K562 (cell line): Measurements from ENCODE around the gene SFMBT2. TPM values are rescaled to one million over a fixed set of nuclear protein-coding genes. Genes with fewer than 3 reads are reported as not detected.

Experiments used
- ATAC-seq: fragments of 200-7000 bp; cut with Tn5 transposase; 3 replicates; pipeline ENCODE4 v1.9.1; 2020; ENCODE audit warnings: moderate library complexity
- BruUV-seq: library from RNA; stranded (reverse); fragments of 400-500 nt; replicated peaks from 2 replicates; lab custom pipeline; 2021; lab: Mats Ljungman, UMichigan
- CTCF ChIA-PET: fragments of 300-600 bp; formaldehyde crosslinking; extraction: SDS; loops from one replicate; lab custom pipeline; 2021; ENCODE audit warnings: low intra/inter-chr PET ratio; lab: Yijun Ruan, JAX
- POLR2A ChIA-PET: fragments of 300-600, 350-650 bp; sonication (Branson Sonifier 250); formaldehyde crosslinking; extraction: SDS; loops from one replicate; lab custom pipeline; 2021; ENCODE audit warnings: antibody characterized with exemption, inconsistent platforms; lab: Yijun Ruan, JAX
- DNase-seq, 4 experiments: peaks; one replicate each; pipeline versions ENCODE4 v3.0.0 to v3.0.0-alpha.2; 2011 to 2018; ENCODE audit warnings: low spot score in 3 of 4, mixed read lengths in 3 of 4; ENCODE audit errors: extremely low read depth in 1 of 4
- FAIRE-seq: peaks from 2 replicates; lab custom pipeline; 2011; peaks lifted over from hg19 to GRCh38; lab: Jason Lieb, UNC
- H2AFZ ChIP-seq: 2 replicates; pipeline ENCODE4 v1.6.0; 2011; ENCODE audit warnings: low read depth, low read length, control low read depth, inconsistent platforms
- H3K27ac ChIP-seq: fragments of 200-600 bp; 3 replicates; pipeline ENCODE4 v1.8.0; 2011; ENCODE audit warnings: low read depth, mild to moderate bottlenecking, control low read depth, inconsistent platforms, low read length, moderate library complexity, mixed read lengths; ENCODE audit errors: extremely low read depth
- H3K27me3 ChIP-seq, 2 experiments: fragments of 300-600 bp in 1 of 2; 2 replicates in 1 of 2; 3 replicates in 1 of 2; pipeline versions ENCODE4 v1.6.0 to v1.8.0; 2011; ENCODE audit warnings: inconsistent platforms in 2 of 2, low read length in 2 of 2, mild to moderate bottlenecking in 1 of 2, mixed read lengths in 1 of 2, moderate library complexity in 1 of 2; ENCODE audit not compliant: control insufficient read depth in 2 of 2, insufficient read depth in 2 of 2
- H3K36me3 ChIP-seq: fragments of 300-600 bp; 3 replicates; pipeline ENCODE4 v1.8.0; 2011; ENCODE audit warnings: mild to moderate bottlenecking, low read length, inconsistent platforms; ENCODE audit not compliant: control insufficient read depth, insufficient read depth
- H3K4me1 ChIP-seq, 2 experiments: fragments of 200-600 bp in 1 of 2; replicated peaks in 1 of 2; 2 replicates in 1 of 2; 3 replicates in 1 of 2; pipeline versions ENCODE4 v1.5.1 to v1.8.0; 2011; ENCODE audit warnings: inconsistent platforms in 2 of 2, low read length in 2 of 2, mild to moderate bottlenecking in 1 of 2, mixed read lengths in 1 of 2, moderate library complexity in 1 of 2; ENCODE audit not compliant: control insufficient read depth in 2 of 2, insufficient read depth in 2 of 2
- H3K4me2 ChIP-seq: 2 replicates; pipeline ENCODE4 v1.6.1; 2011; ENCODE audit warnings: low read length, control low read depth, inconsistent platforms, mixed read lengths; ENCODE audit not compliant: insufficient read depth
- H3K4me3 ChIP-seq: fragments of 200-600 bp; sonication (generic), shearing (Covaris generic); 2 replicates; pipeline ENCODE4 v1.5.1; 2016; ENCODE audit warnings: control low read depth, inconsistent platforms
- H3K79me2 ChIP-seq: fragments of 200-600 bp; 3 replicates; pipeline ENCODE4 v1.8.0; 2011; ENCODE audit warnings: low read length, inconsistent platforms; ENCODE audit not compliant: control insufficient read depth, insufficient read depth
- H3K9ac ChIP-seq, 2 experiments: 2 replicates each; pipeline versions ENCODE4 v1.6.0 to v1.6.1; 2011; ENCODE audit warnings: low read depth in 2 of 2, low read length in 2 of 2, control low read depth in 1 of 2, inconsistent platforms in 1 of 2, mild to moderate bottlenecking in 1 of 2, mixed read lengths in 1 of 2; ENCODE audit not compliant: insufficient read depth in 1 of 2
- H3K9me1 ChIP-seq: one replicate; pipeline ENCODE4 v1.6.0; 2011; ENCODE audit warnings: inconsistent platforms, mild to moderate bottlenecking, low read length, moderate library complexity; ENCODE audit not compliant: control insufficient read depth, insufficient read depth
- H3K9me3 ChIP-seq: replicated peaks from 2 replicates; pipeline ENCODE4 v1.5.1; 2011; ENCODE audit warnings: low read depth, low read length, inconsistent platforms; ENCODE audit not compliant: control insufficient read depth, insufficient read depth
- H4K20me1 ChIP-seq: replicated peaks from 2 replicates; pipeline ENCODE4 v1.6.1; 2011; ENCODE audit warnings: low read length, inconsistent platforms, mixed read lengths; ENCODE audit not compliant: control insufficient read depth, insufficient read depth
- CSDE1 ChIP-seq, 2 experiments: fragments of 450-650 bp; IDR thresholded peaks; 2 replicates each; pipeline ENCODE4 v1.6.1; 2016; ENCODE audit warnings: mild to moderate bottlenecking in 1 of 2
- DEAF1 ChIP-seq: fragments of 450-650 bp; formaldehyde crosslinking; IDR thresholded peaks from 2 replicates; pipeline ENCODE4 v1.4.0; 2020; ENCODE audit warnings: mild to moderate bottlenecking, moderate library complexity
- GABPA ChIP-seq: fragments of 200-800 bp; sonication (Bioruptor generic); conservative IDR thresholded peaks from 2 replicates; pipeline ENCODE4 v1.6.1; 2016; ENCODE audit warnings: low read depth, missing genetic modification characterization, missing compliant biosample characterization
- NCOA1 ChIP-seq: fragments of 450-650 bp; IDR thresholded peaks from 2 replicates; pipeline ENCODE4 v1.6.1; 2016; ENCODE audit warnings: low read depth
- NCOA4 ChIP-seq: fragments of 450-650 bp; IDR thresholded peaks from 2 replicates; pipeline ENCODE4 v1.6.1; 2018; ENCODE audit warnings: mild to moderate bottlenecking; ENCODE audit not compliant: partially characterized antibody
- PRDM10 ChIP-seq: fragments of 450-650 bp; IDR thresholded peaks from 2 replicates; pipeline ENCODE4 v1.6.1; 2018; ENCODE audit not compliant: partially characterized antibody
- SNAPC5 ChIP-seq: fragments of 250-450 bp; sonication (Bioruptor Pico); IDR thresholded peaks from 2 replicates; pipeline ENCODE4 v1.8.0; 2021; ENCODE audit warnings: moderate library complexity, mild to moderate bottlenecking, inconsistent platforms
- TFE3 ChIP-seq: fragments of 450-650 bp; formaldehyde crosslinking; IDR thresholded peaks from 2 replicates; pipeline ENCODE4 v1.4.0; 2020; ENCODE audit warnings: mild to moderate bottlenecking, mixed read lengths
- ZBTB8A ChIP-seq: fragments of 450-650 bp; IDR thresholded peaks from 2 replicates; pipeline ENCODE4 v1.6.1; 2018; ENCODE audit warnings: mild to moderate bottlenecking, moderate library complexity; ENCODE audit not compliant: partially characterized antibody
- ZFP36 ChIP-seq: fragments of 150-350 bp; IDR thresholded peaks from 2 replicates; pipeline ENCODE4 v1.6.1; 2018; ENCODE audit warnings: low read length, low read depth; ENCODE audit not compliant: partially characterized antibody
- ZKSCAN3 ChIP-seq: fragments of 250-450 bp; sonication (Bioruptor Pico); IDR thresholded peaks from 2 replicates; pipeline ENCODE4 v1.4.0; 2020
- ZNF274 ChIP-seq: IDR thresholded peaks from 2 replicates; pipeline ENCODE4 v1.6.1; 2011; ENCODE audit warnings: low read depth, mild to moderate bottlenecking, low read length, moderate library complexity, borderline replicate concordance
- ZNF445 ChIP-seq: fragments of 250-450 bp; sonication (Bioruptor Pico); IDR thresholded peaks from 2 replicates; pipeline ENCODE4 v1.4.0; 2020; ENCODE audit warnings: low read depth, mild to moderate bottlenecking, moderate library complexity
- WGBS: fragments of 100-300 bp; shearing (Covaris generic); methylation state at CpG from one replicate; pipeline ENCODE4 v1.1.6; 2016; ENCODE audit warnings: low coverage, mixed read lengths; ENCODE audit not compliant: insufficient coverage; ENCODE audit errors: missing lambda C conversion rate; 5-methylcytosine and 5-hydroxymethylcytosine counted together
- in situ Hi-C: fragments of 300-500 bp; cut with MboI; formaldehyde crosslinking; loops from 4 replicates; pipeline ENCODE4 v1.15.0; 2018; ENCODE audit warnings: inconsistent platforms, mixed read lengths
- intact Hi-C: fragments of 100-400 bp; cut with micrococcal nuclease; formaldehyde crosslinking; loops from 2 replicates; pipeline ENCODE4 v1.14.2; 2022
- polyA plus RNA-seq, 8 experiments: library from polyadenylated mRNA; depleted of rRNA in 4 of 8; stranded (reverse) in 5 of 8; unstranded in 3 of 8; fragments of >200 nt; fragmentation: Nextera tagmentation in 2 of 8; fragmentation: Illumina TruSeq in 1 of 8; extraction: Ambion mirVana in 2 of 8; extraction: Trizol in 1 of 8; gene quantifications; 2 replicates each; pipeline versions ENCODE4 v1.2.1 to v1.2.3, GENCODE V29; 2011 to 2014; ENCODE audit warnings: inconsistent platforms in 1 of 8, missing spikeins in 1 of 8
- total RNA-seq, 7 experiments: library from RNA; depleted of rRNA in 6 of 7; stranded (reverse); fragments of >200 nt in 6 of 7; fragmentation: Illumina TruSeq in 2 of 7; extraction: Trizol in 2 of 7; gene quantifications; 2 replicates each; pipeline versions ENCODE4 v1.2.1 to v1.2.3, GENCODE V29; 2011 to 2021; ENCODE audit warnings: low replicate concordance in 1 of 7

Gene SFMBT2
- total and polyA plus RNA-seq, 9 of the 15 experiments (the other 6 are each of a cell fraction or from before 2014, with no cell fraction given) = 1.2 to 13.6 (median 7.6) TPM

- no peak for ATAC-seq
- H3K9me3 ChIP-seq = peaks cover 3% of the 10 kb centered on the region; the same call in 1 of the 2 replicates
- H3K4me1 ChIP-seq = peaks cover 0 to 2% of the 10 kb centered on the region in 2 experiments; a peak in 2 of 5 replicates
- H3K36me3 ChIP-seq = peaks cover 32% of the 10 kb centered on the region
- H2AFZ ChIP-seq = no peak overlapping the region
- no TSS peak for BruUV-seq
- ChIA-PET POLR2A (no interaction called here), CTCF (no interaction called here)
- H3K4me3 ChIP-seq = no peak overlapping the region
- no peak overlapping the region for H3K27ac ChIP-seq
- intact Hi-C loops = no loop called here
- H4K20me1 ChIP-seq = no peaks in the 10 kb centered on the region
- 73% methylated on average over 8 of the region's 8 CpGs for WGBS
- H3K27me3 ChIP-seq = no peaks in the 10 kb centered on the region
- H3K4me2 ChIP-seq = no peak overlapping the region
- FAIRE-seq = no peak
- 0 out of 3 replicates have a peak, but pooled peaks cover 2% of the 10 kb centered on the region for H3K79me2 ChIP-seq
- TF ChIP-seq ZKSCAN3 (no peak), ZNF274 (no peak), ZBTB8A (no peak), DEAF1 (CRISPR knock-in tag) (no peak), SNAPC5 (CRISPR knock-in tag) (no peak), ZNF445 (CRISPR knock-in tag) (no peak), PRDM10 (no peak), TFE3 (CRISPR knock-in tag) (no peak), NCOA1 (no peak), CSDE1 (IDR thresholded peaks at IDR 0.05) (no peak), GABPA (tag) (no peak), NCOA4 (no peak), ZFP36 (no peak)
- no peak overlapping the region for H3K9ac ChIP-seq
- in situ Hi-C loops = no loop called here
- no peaks in the 10 kb centered on the region for H3K9me1 ChIP-seq
- no peak for DNase-seq
Measured at GRCh38 chr10:7225133-7225532, 185.7 kb downstream of the SFMBT2 start.
